HCT116 (cell line): ENCODE measurements around the gene ACOT12. TPM values are rescaled to one million over a fixed set of nuclear protein-coding genes. Genes with fewer than 3 reads are reported as not detected.

Experiments used
- ATAC-seq: fragments of 200-7000 bp; cut with Tn5 transposase; 2 replicates; pipeline ENCODE4 v1.9.1; 2020; ENCODE audit warnings: mild to moderate bottlenecking, moderate library complexity
- BruUV-seq: library from RNA; stranded (reverse); fragments of 400-500 nt; replicated peaks from 2 replicates; lab custom pipeline; 2021; lab: Mats Ljungman, UMichigan
- CTCF ChIA-PET: fragments of 300-600 bp; sonication (Branson Sonifier 250); formaldehyde crosslinking; loops from one replicate; lab custom pipeline; 2021; ENCODE audit warnings: antibody characterized with exemption; lab: Charles Lee
- POLR2A ChIA-PET: fragments of 300-600, 350-600 bp; sonication (Branson Sonifier 250); formaldehyde crosslinking; loops from one replicate; lab custom pipeline; 2021; ENCODE audit warnings: antibody characterized with exemption; lab: Charles Lee
- RAD21 ChIA-PET, 2 experiments: fragments of 300-600 bp; sonication (Branson Sonifier 250); formaldehyde crosslinking; loops; one replicate each; lab custom pipeline; 2023; ENCODE audit warnings: low total read pairs in 2 of 2; ENCODE audit not compliant: uncharacterized antibody in 2 of 2, unreplicated experiment in 2 of 2, low non-redundant PET in 1 of 2; lab: Charles Lee
- DNase-seq: peaks from one replicate; pipeline ENCODE4 v3.0.0-alpha.2; 2010; ENCODE audit warnings: low read depth, low spot score
- H2AFZ ChIP-seq: fragments of 200-600 bp; shearing (Covaris generic), sonication (generic); 2 replicates; pipeline ENCODE4 v1.6.1; 2017; ENCODE audit warnings: low read depth, mixed run types, mixed read lengths, antibody characterized with exemption, low read length; ENCODE audit not compliant: poor library complexity, severe bottlenecking
- H3K27ac ChIP-seq: 2 replicates; pipeline ENCODE4 v1.5.1; 2012; ENCODE audit warnings: low read depth, low read length
- H3K27me3 ChIP-seq: fragments of 200-600 bp; sonication (generic); 2 replicates; pipeline ENCODE4 v1.6.1; 2016; ENCODE audit warnings: mixed run types, low read length, mixed read lengths; ENCODE audit not compliant: insufficient read depth
- H3K36me3 ChIP-seq, 2 experiments: fragments of 200-500 bp in 1 of 2; fragments of 200-600 bp in 1 of 2; sonication (Bioruptor generic) in 1 of 2; sonication (generic) in 1 of 2; 2 replicates each; pipeline versions ENCODE4 v1.5.1 to v1.6.1; 2014 to 2016; ENCODE audit warnings: low read length in 2 of 2, inconsistent platforms in 1 of 2, mixed read lengths in 1 of 2, mixed run types in 1 of 2; ENCODE audit not compliant: insufficient read depth in 2 of 2, control insufficient read depth in 1 of 2
- H3K4me1 ChIP-seq, 2 experiments: fragments of 200-600 bp in 1 of 2; sonication (generic) in 1 of 2; 2 replicates each; pipeline versions ENCODE4 v1.5.1 to v1.6.1; 2012 to 2017; ENCODE audit warnings: low read length in 2 of 2, inconsistent platforms in 1 of 2, mild to moderate bottlenecking in 1 of 2, mixed read lengths in 1 of 2, mixed run types in 1 of 2, moderate library complexity in 1 of 2; ENCODE audit not compliant: insufficient read depth in 2 of 2, control insufficient read depth in 1 of 2
- H3K4me2 ChIP-seq: fragments of 200-600 bp; sonication (generic); 2 replicates; pipeline ENCODE4 v1.6.1; 2017; ENCODE audit warnings: mixed run types, low read length, mixed read lengths
- H3K4me3 ChIP-seq, 2 experiments: fragments of 200-600 bp in 1 of 2; sonication (generic) in 1 of 2; replicated peaks in 1 of 2; 2 replicates each; pipeline ENCODE4 v1.5.1; 2011 to 2016; ENCODE audit warnings: low read length in 2 of 2, control low read depth in 1 of 2, low read depth in 1 of 2, mild to moderate bottlenecking in 1 of 2, mixed read lengths in 1 of 2, mixed run types in 1 of 2
- H3K79me2 ChIP-seq: fragments of 200-600 bp; sonication (generic); 2 replicates; pipeline ENCODE4 v1.6.1; 2017; ENCODE audit warnings: mild to moderate bottlenecking, mixed run types, low read length, moderate library complexity, mixed read lengths; ENCODE audit not compliant: insufficient read depth
- H3K9ac ChIP-seq: fragments of 200-600 bp; sonication (generic); 2 replicates; pipeline ENCODE4 v1.6.1; 2016; ENCODE audit warnings: low read length, mixed read lengths
- H3K9me2 ChIP-seq: fragments of 200-600 bp; sonication (generic), shearing (Covaris generic); 2 replicates; pipeline ENCODE4 v1.6.1; 2017; ENCODE audit warnings: mixed run types, mild to moderate bottlenecking, moderate library complexity; ENCODE audit not compliant: insufficient read depth
- H3K9me3 ChIP-seq, 2 experiments: fragments of 200-500 bp in 1 of 2; fragments of 200-600 bp in 1 of 2; sonication (Bioruptor generic) in 1 of 2; sonication (generic) in 1 of 2; 2 replicates each; pipeline ENCODE4 v1.6.1; 2014 to 2017; ENCODE audit warnings: low read length in 2 of 2, mixed read lengths in 2 of 2, inconsistent platforms in 1 of 2, low read depth in 1 of 2, mild to moderate bottlenecking in 1 of 2, mixed run types in 1 of 2, moderate library complexity in 1 of 2; ENCODE audit not compliant: control insufficient read depth in 1 of 2, insufficient read depth in 1 of 2
- H4K20me1 ChIP-seq: fragments of 200-600 bp; sonication (generic), shearing (Covaris generic); 2 replicates; pipeline ENCODE4 v1.6.1; 2017; ENCODE audit warnings: mixed run types, mild to moderate bottlenecking, moderate library complexity; ENCODE audit not compliant: insufficient read depth
- CBX3 ChIP-seq: IDR thresholded peaks from 2 replicates; pipeline ENCODE4 v1.6.1; 2012; ENCODE audit warnings: low read depth
- EGR1 ChIP-seq: IDR thresholded peaks from 2 replicates; pipeline ENCODE4 v1.6.1; 2012; ENCODE audit warnings: low read depth
- EZH2phosphoT487 ChIP-seq: fragments of 200-600 bp; IDR thresholded peaks from 2 replicates; pipeline ENCODE4 v1.6.1; 2018; ENCODE audit warnings: antibody characterized with exemption, borderline replicate concordance
- POLR2AphosphoS5 ChIP-seq: IDR thresholded peaks from 2 replicates; pipeline ENCODE4 v1.6.1; 2011; ENCODE audit warnings: mild to moderate bottlenecking, low read depth, low read length, moderate library complexity
- RAD21 ChIP-seq: IDR thresholded peaks from 2 replicates; pipeline ENCODE4 v1.6.1; 2012; ENCODE audit warnings: low read depth, mild to moderate bottlenecking
- ZBTB33 ChIP-seq: IDR thresholded peaks from 2 replicates; pipeline ENCODE4 v1.6.1; 2011; ENCODE audit warnings: mild to moderate bottlenecking, low read length, moderate library complexity; ENCODE audit not compliant: insufficient replicate concordance; ENCODE audit errors: extremely low read depth
- ZFX ChIP-seq: fragments of 450-650 bp; IDR thresholded peaks from 2 replicates; pipeline ENCODE4 v1.6.1; 2017
- ZNF274 ChIP-seq: fragments of 200-500 bp; sonication (Bioruptor generic); IDR thresholded peaks from 2 replicates; pipeline ENCODE4 v1.6.1; 2014; ENCODE audit warnings: mild to moderate bottlenecking, low read depth, low read length, inconsistent platforms
- intact Hi-C: fragments of 100-400 bp; cut with micrococcal nuclease; formaldehyde crosslinking; loops from 2 replicates; pipeline ENCODE4 v1.10.0; 2022
- total RNA-seq: library from RNA; stranded (reverse); gene quantifications from one replicate; pipeline ENCODE4 v1.2.1, GENCODE V29; 2021; ENCODE audit not compliant: unreplicated experiment
- TF ChIP-seq, protein P1 (sequence below): IDR thresholded peaks from 2 replicates; pipeline ENCODE4 v1.6.1; 2012
- TF ChIP-seq, protein P2 (sequence below), 3 experiments: fragments of 200-600 bp in 1 of 3; sonication (generic) in 1 of 3; IDR thresholded peaks in 2 of 3; conservative IDR thresholded peaks in 1 of 3; 2 replicates each; pipeline ENCODE4 v1.5.1; 2012 to 2017; ENCODE audit warnings: low read depth in 2 of 3, low read length in 2 of 3, antibody characterized with exemption in 1 of 3, borderline replicate concordance in 1 of 3, control low read depth in 1 of 3, mild to moderate bottlenecking in 1 of 3, mixed read lengths in 1 of 3, mixed run types in 1 of 3, moderate library complexity in 1 of 3; ENCODE audit not compliant: insufficient read depth in 1 of 3

ACOT12 gene
- total RNA-seq, 1 experiment from 2014 or later, result not detected

- ChIA-PET POLR2A (no interaction called here), CTCF (no interaction called here)
Observed at GRCh38 chr5:81305785-81306184, 88.1 kb downstream of the ACOT12 start.

More at GRCh38 chr5:81305785-81306184, 88.1 kb downstream of the ACOT12 start:
- DNase-seq (no peak), ATAC-seq (no peak)
- Histone ChIP-seq H3K9ac (no peak overlapping the region), H3K27me3 (no peaks in the 10 kb centered on the region), H3K36me3 (peaks cover 5 to 7% of the 10 kb centered on the region in 2 experiments; a peak in 2 of 4 replicates), H3K4me1 (peaks cover 0 to 6% of the 10 kb centered on the region in 2 experiments; a peak in 2 of 4 replicates), H3K79me2 (peaks cover 29% of the 10 kb centered on the region), H4K20me1 (no peaks in the 10 kb centered on the region), H3K9me3 (no peaks in the 10 kb centered on the region), H3K9me2 (no peaks in the 10 kb centered on the region), H3K27ac (no peak overlapping the region), H3K4me2 (no peak overlapping the region), H3K4me3 (no peak overlapping the region), H2AFZ (no peak overlapping the region)
- TF ChIP-seq, protein P1, sequence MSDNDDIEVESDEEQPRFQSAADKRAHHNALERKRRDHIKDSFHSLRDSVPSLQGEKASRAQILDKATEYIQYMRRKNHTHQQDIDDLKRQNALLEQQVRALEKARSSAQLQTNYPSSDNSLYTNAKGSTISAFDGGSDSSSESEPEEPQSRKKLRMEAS, result no peak
- TF ChIP-seq ZBTB33 (no peak), EZH2phosphoT487 (no peak), EGR1 (no peak), RAD21 (no peak), ZFX (no peak), CBX3 (no peak), ZNF274 (no peak), POLR2AphosphoS5 (no peak)
- TF ChIP-seq, protein P2, sequence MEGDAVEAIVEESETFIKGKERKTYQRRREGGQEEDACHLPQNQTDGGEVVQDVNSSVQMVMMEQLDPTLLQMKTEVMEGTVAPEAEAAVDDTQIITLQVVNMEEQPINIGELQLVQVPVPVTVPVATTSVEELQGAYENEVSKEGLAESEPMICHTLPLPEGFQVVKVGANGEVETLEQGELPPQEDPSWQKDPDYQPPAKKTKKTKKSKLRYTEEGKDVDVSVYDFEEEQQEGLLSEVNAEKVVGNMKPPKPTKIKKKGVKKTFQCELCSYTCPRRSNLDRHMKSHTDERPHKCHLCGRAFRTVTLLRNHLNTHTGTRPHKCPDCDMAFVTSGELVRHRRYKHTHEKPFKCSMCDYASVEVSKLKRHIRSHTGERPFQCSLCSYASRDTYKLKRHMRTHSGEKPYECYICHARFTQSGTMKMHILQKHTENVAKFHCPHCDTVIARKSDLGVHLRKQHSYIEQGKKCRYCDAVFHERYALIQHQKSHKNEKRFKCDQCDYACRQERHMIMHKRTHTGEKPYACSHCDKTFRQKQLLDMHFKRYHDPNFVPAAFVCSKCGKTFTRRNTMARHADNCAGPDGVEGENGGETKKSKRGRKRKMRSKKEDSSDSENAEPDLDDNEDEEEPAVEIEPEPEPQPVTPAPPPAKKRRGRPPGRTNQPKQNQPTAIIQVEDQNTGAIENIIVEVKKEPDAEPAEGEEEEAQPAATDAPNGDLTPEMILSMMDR (IDR thresholded peaks at IDR 0.05 in 2 of 3, conservative IDR thresholded peaks at IDR 0.05 in 1 of 3; ENCODE audit: borderline replicate concordance in 1 of 3, insufficient read depth in 1 of 3, low read depth in 2 of 3, low read length in 2 of 3), result no peak
- intact Hi-C loops, result no loop called here
- no TSS peak for BruUV-seq
- RAD21 ChIA-PET, result no interaction called here
